ENCODE data around the gene ZNF93.

ZNF93 gene

GRCh38 chr19:19946226-19946625, 45.5 kb downstream of the ZNF93 start:
- Histone ChIP-seq H2AFZ (ENCODE audit: low read depth, low read length) (no peak overlapping the region), H3K4me2 (ENCODE audit: insufficient read depth, low read length) (no peak overlapping the region), H3K27me3 (ENCODE audit: insufficient read depth, low read length, poor library complexity) (no peaks in the 10 kb centered on the region), H3K4me1 (ENCODE audit: insufficient read depth, low read length) (peaks cover 18% of the 10 kb centered on the region), H3K27ac (ENCODE audit: low read length) (no peak overlapping the region), H3K9me3 (ENCODE audit: insufficient read depth, low read length, severe bottlenecking) (peaks cover 16% of the 10 kb centered on the region), H3K79me2 (ENCODE audit: insufficient read depth, low read length) (no peaks in the 10 kb centered on the region), H3K9ac (ENCODE audit: low read depth, low read length) (no peak overlapping the region), H3K4me3 (ENCODE audit: low read depth in 1 of 2, low read length in 2 of 2) (no peak overlapping the region), H4K20me1 (ENCODE audit: insufficient read depth, low read length) (no peaks in the 10 kb centered on the region), H3K36me3 (ENCODE audit: insufficient read depth, low read length) (no peaks in the 10 kb centered on the region)
- TF ChIP-seq, protein P1, sequence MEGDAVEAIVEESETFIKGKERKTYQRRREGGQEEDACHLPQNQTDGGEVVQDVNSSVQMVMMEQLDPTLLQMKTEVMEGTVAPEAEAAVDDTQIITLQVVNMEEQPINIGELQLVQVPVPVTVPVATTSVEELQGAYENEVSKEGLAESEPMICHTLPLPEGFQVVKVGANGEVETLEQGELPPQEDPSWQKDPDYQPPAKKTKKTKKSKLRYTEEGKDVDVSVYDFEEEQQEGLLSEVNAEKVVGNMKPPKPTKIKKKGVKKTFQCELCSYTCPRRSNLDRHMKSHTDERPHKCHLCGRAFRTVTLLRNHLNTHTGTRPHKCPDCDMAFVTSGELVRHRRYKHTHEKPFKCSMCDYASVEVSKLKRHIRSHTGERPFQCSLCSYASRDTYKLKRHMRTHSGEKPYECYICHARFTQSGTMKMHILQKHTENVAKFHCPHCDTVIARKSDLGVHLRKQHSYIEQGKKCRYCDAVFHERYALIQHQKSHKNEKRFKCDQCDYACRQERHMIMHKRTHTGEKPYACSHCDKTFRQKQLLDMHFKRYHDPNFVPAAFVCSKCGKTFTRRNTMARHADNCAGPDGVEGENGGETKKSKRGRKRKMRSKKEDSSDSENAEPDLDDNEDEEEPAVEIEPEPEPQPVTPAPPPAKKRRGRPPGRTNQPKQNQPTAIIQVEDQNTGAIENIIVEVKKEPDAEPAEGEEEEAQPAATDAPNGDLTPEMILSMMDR (IDR thresholded peaks at IDR 0.05; ENCODE audit: borderline replicate concordance, extremely low read depth, low read length, poor library complexity, severe bottlenecking): no peak
- no peak for TF ChIP-seq EZH2 (IDR thresholded peaks at IDR 0.05; ENCODE audit: borderline replicate concordance, low read depth, low read length, severe bottlenecking)
- DNase-seq (no peak), ATAC-seq (ENCODE audit: insufficient read depth, low read depth) (no peak)

DNA sequence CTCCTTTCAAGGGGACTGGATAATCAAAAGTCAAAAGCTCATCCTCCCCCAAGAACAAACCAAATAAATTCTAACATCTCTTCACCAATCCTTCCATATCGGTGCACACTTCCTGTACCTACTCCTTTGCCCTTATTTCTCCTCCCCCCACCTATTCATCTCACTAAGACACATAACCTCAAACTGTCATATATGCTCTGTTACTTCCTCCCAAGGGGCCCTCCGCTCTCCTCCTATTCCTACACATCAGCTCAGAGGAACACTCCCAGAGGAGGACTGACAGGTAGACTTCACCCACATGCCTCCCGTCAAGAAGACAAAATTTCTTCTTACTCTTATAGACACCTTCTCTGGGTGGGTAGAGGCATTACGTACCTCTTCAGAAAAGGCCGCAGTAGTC, 48.1 kb downstream of the ZNF93 start:
- Histone ChIP-seq H3K36me3 (ENCODE audit: insufficient read depth, low read length) (no peaks in the 10 kb centered on the region), H3K9ac (ENCODE audit: low read depth, low read length) (no peak overlapping the region), H4K20me1 (ENCODE audit: insufficient read depth, low read length) (no peaks in the 10 kb centered on the region), H3K9me3 (ENCODE audit: insufficient read depth, low read length, severe bottlenecking) (peaks cover 16% of the 10 kb centered on the region), H3K27me3 (ENCODE audit: insufficient read depth, low read length, poor library complexity) (no peaks in the 10 kb centered on the region), H3K27ac (ENCODE audit: low read length) (peak overlapping the region; percentile 72), H2AFZ (ENCODE audit: low read depth, low read length) (peak overlapping the region; percentile 44; the same call in 1 of the 2 replicates), H3K79me2 (ENCODE audit: insufficient read depth, low read length) (no peaks in the 10 kb centered on the region), H3K4me1 (ENCODE audit: insufficient read depth, low read length) (peaks cover 18% of the 10 kb centered on the region), H3K4me3 (ENCODE audit: low read depth in 1 of 2, low read length in 2 of 2) (no peak overlapping the region), H3K4me2 (ENCODE audit: insufficient read depth, low read length) (peak overlapping the region; percentile 31; the same call in 1 of the 2 replicates)
- TF ChIP-seq, protein P1 (IDR thresholded peaks at IDR 0.05; ENCODE audit: borderline replicate concordance, extremely low read depth, low read length, poor library complexity, severe bottlenecking): no peak
- TF ChIP-seq EZH2 (IDR thresholded peaks at IDR 0.05; ENCODE audit: borderline replicate concordance, low read depth, low read length, severe bottlenecking): no peak
- peak; percentile 39 for DNase-seq
- peak; percentile 72 for ATAC-seq (ENCODE audit: insufficient read depth, low read depth)

GRCh38 chr19:19955208-19955607, 54.5 kb downstream of the ZNF93 start:
- DNase-seq: no peak
- Histone ChIP-seq H3K36me3 (ENCODE audit: insufficient read depth, low read length) (no peaks in the 10 kb centered on the region), H3K27me3 (ENCODE audit: insufficient read depth, low read length, poor library complexity) (no peaks in the 10 kb centered on the region), H3K9me3 (ENCODE audit: insufficient read depth, low read length, severe bottlenecking) (no peaks in the 10 kb centered on the region), H3K4me2 (ENCODE audit: insufficient read depth, low read length) (no peak overlapping the region), H3K27ac (ENCODE audit: low read length) (no peak overlapping the region), H3K4me3 (ENCODE audit: low read depth in 1 of 2, low read length in 2 of 2) (no peak overlapping the region), H4K20me1 (ENCODE audit: insufficient read depth, low read length) (no peaks in the 10 kb centered on the region), H3K79me2 (ENCODE audit: insufficient read depth, low read length) (no peaks in the 10 kb centered on the region), H2AFZ (ENCODE audit: low read depth, low read length) (no peak overlapping the region), H3K4me1 (ENCODE audit: insufficient read depth, low read length) (no peaks in the 10 kb centered on the region), H3K9ac (ENCODE audit: low read depth, low read length) (no peak overlapping the region)
- TF ChIP-seq, protein P1 (IDR thresholded peaks at IDR 0.05; ENCODE audit: borderline replicate concordance, extremely low read depth, low read length, poor library complexity, severe bottlenecking): no peak
- TF ChIP-seq EZH2 (IDR thresholded peaks at IDR 0.05; ENCODE audit: borderline replicate concordance, low read depth, low read length, severe bottlenecking): no peak
- ATAC-seq (ENCODE audit: insufficient read depth, low read depth): no peak

All from DND-41 (cell line).